Measurements from ENCODE around the gene FSHR.

FSHR gene, protein sequence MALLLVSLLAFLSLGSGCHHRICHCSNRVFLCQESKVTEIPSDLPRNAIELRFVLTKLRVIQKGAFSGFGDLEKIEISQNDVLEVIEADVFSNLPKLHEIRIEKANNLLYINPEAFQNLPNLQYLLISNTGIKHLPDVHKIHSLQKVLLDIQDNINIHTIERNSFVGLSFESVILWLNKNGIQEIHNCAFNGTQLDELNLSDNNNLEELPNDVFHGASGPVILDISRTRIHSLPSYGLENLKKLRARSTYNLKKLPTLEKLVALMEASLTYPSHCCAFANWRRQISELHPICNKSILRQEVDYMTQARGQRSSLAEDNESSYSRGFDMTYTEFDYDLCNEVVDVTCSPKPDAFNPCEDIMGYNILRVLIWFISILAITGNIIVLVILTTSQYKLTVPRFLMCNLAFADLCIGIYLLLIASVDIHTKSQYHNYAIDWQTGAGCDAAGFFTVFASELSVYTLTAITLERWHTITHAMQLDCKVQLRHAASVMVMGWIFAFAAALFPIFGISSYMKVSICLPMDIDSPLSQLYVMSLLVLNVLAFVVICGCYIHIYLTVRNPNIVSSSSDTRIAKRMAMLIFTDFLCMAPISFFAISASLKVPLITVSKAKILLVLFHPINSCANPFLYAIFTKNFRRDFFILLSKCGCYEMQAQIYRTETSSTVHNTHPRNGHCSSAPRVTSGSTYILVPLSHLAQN

GRCh38 chr2:49154140-49154539 lies at the start of gene FSHR:
FSHR (minus strand) TSS chr2:49154515; CDS start chr2:49154417, 98 bp downstream.
- TF ChIP-seq, protein P1, sequence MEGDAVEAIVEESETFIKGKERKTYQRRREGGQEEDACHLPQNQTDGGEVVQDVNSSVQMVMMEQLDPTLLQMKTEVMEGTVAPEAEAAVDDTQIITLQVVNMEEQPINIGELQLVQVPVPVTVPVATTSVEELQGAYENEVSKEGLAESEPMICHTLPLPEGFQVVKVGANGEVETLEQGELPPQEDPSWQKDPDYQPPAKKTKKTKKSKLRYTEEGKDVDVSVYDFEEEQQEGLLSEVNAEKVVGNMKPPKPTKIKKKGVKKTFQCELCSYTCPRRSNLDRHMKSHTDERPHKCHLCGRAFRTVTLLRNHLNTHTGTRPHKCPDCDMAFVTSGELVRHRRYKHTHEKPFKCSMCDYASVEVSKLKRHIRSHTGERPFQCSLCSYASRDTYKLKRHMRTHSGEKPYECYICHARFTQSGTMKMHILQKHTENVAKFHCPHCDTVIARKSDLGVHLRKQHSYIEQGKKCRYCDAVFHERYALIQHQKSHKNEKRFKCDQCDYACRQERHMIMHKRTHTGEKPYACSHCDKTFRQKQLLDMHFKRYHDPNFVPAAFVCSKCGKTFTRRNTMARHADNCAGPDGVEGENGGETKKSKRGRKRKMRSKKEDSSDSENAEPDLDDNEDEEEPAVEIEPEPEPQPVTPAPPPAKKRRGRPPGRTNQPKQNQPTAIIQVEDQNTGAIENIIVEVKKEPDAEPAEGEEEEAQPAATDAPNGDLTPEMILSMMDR (IDR thresholded peaks at IDR 0.05; ENCODE audit: low read depth, low read length): no peak
- no peak within 1 kb of the TSS for H3K4me3 ChIP-seq (ENCODE audit: low read depth, low read length)

GRCh38 chr2:49199266-49199665 lies 45.0 kb upstream of the FSHR start:
- no peak overlapping the region for H3K4me3 ChIP-seq (ENCODE audit: low read depth, low read length)
- TF ChIP-seq, protein P1 (IDR thresholded peaks at IDR 0.05; ENCODE audit: low read depth, low read length): no peak

DNA sequence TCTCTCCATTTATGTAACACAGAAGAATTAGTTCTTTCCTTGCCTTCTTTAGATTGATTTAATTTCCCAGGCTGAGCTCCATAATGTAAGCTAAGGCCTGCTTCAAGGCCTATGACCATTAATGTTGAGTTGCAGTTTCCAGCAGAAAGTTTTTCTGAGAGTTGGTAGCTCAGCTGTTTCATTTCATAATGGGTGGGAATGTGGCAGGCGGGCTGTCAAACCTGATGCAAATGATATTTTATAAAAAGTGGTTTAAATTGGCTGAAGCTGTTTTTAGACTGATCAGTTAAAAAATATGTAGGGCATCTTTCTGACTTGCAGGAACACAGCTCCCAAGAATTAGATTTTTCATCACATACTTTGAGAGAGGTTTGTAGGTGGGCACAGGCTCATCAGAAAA lies 40.4 kb upstream of the FSHR start:
- H3K4me3 ChIP-seq (ENCODE audit: low read depth, low read length): no peak overlapping the region
- TF ChIP-seq, protein P1 (IDR thresholded peaks at IDR 0.05; ENCODE audit: low read depth, low read length): no peak

- no peak overlapping the region for H3K4me3 ChIP-seq (ENCODE audit: low read depth, low read length)
- TF ChIP-seq, protein P1 (IDR thresholded peaks at IDR 0.05; ENCODE audit: low read depth, low read length): no peak
These were observed 37.7 kb upstream of the FSHR start for GRCh38 chr2:49192036-49192435.

DNA sequence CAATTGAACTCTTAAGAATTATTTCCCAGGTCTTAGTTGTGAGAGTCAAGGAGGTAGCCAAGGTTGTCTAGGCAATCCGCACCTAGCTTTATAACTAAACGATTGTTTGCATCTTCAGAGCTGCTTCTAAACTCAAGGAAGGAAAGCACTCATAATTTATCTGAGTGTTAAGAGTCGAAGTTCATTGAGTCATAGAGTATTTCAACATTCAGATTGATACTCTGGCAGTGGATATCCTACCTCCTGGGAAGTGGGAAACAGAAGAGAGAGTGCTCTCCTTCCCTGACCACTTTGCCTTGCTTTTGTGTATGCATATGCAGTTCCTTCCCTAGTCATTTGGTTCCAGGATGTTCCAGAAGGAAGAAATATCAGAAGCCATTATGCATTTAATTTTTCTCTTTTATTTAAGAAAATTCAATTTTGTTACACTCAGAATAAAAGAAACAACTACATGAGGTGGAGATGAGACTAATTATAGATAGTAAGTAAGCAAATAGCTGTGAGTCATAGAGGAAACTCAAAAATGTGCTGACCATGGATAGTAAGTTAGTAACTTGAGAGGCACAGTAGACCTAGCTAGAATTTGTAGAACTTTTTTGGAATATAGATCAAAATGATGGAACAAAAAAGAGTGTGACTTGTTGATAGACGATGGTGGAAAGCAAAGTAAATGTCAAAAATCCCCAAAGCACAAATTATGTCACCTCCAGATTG lies 35.4 kb upstream of the FSHR start:
- H3K4me3 ChIP-seq (ENCODE audit: low read depth, low read length): no peak overlapping the region
- TF ChIP-seq, protein P1 (IDR thresholded peaks at IDR 0.05; ENCODE audit: low read depth, low read length): no peak

- no peak overlapping the region for H3K4me3 ChIP-seq (ENCODE audit: low read depth, low read length)
- TF ChIP-seq, protein P1 (IDR thresholded peaks at IDR 0.05; ENCODE audit: low read depth, low read length): no peak
These were observed 31.8 kb upstream of the FSHR start for GRCh38 chr2:49186050-49186648.

Measured in WI38 (cell line).